Smooth muscle cell of the coronary artery (primary cell): ENCODE data around the gene SLC2A10. TPM values are rescaled to one million over a fixed set of nuclear protein-coding genes. Genes with fewer than 3 reads are reported as not detected.

ENCODE experiments used
- total RNA-seq: library from RNA; depleted of rRNA; stranded (reverse); fragments of >200 nt; gene quantifications from 2 replicates; pipeline ENCODE4 v1.2.3, GENCODE V29; 2014; ENCODE audit warnings: low replicate concordance

Gene SLC2A10
- total RNA-seq: 33.5 and 45.4 TPM in 2 replicates

GRCh38 chr20:46709459-46710152 lies at the start of gene SLC2A10:
SLC2A10 (plus strand) TSS chr20:46709649; CDS start chr20:46709737, 88 bp downstream.

GRCh38 chr20:46689082-46689753 lies 20.2 kb upstream of the SLC2A10 start, which contains the start of gene TP53RK:
TP53RK (minus strand) TSS chr20:46689444; CDS start chr20:46689414, 30 bp downstream.

Other genes starting within 250 kb of the SLC2A10 start
- 1.2 and 1.3 TPM in 2 replicates for gene ZNF334, start 196.1 kb upstream of the SLC2A10 start, total RNA-seq
- not detected in 2 replicates for gene OCSTAMP, start 159.0 kb upstream of the SLC2A10 start, total RNA-seq
- 0.83 and 1.3 TPM in 2 replicates for gene SLC13A3, start 58.2 kb upstream of the SLC2A10 start, total RNA-seq
- gene TP53RK, start 20.2 kb upstream of the SLC2A10 start, total RNA-seq: 9.4 and 18.8 TPM in 2 replicates
- gene EYA2, start 185.2 kb downstream of the SLC2A10 start, total RNA-seq: 0.15 and 0.70 TPM in 2 replicates